Ectodermal cell (in vitro differentiated cells): Measurements from ENCODE around the gene HOXB3.

Experiments
- H3K27ac ChIP-seq: 2 replicates; pipeline ENCODE4 v1.7.0; 2013; ENCODE audit warnings: mild to moderate bottlenecking, low read depth, low read length; ENCODE audit not compliant: insufficient read depth, poor library complexity, severe bottlenecking
- H3K27me3 ChIP-seq: 2 replicates; pipeline ENCODE4 v1.7.0; 2013; ENCODE audit warnings: mild to moderate bottlenecking, low read length; ENCODE audit not compliant: insufficient read depth, control insufficient read depth, poor library complexity, severe bottlenecking
- H3K36me3 ChIP-seq: one replicate; pipeline ENCODE4 v1.7.0; 2013; ENCODE audit warnings: low read length; ENCODE audit not compliant: control insufficient read depth, insufficient read depth
- H3K4me1 ChIP-seq: one replicate; pipeline ENCODE4 v1.7.0; 2013; ENCODE audit warnings: low read length; ENCODE audit not compliant: control insufficient read depth, insufficient read depth
- H3K4me3 ChIP-seq: 2 replicates; pipeline ENCODE4 v1.7.0; 2013; ENCODE audit warnings: low read depth, low read length, control low read depth; ENCODE audit not compliant: insufficient read depth
- H3K9me3 ChIP-seq: 2 replicates; pipeline ENCODE4 v1.7.0; 2013; ENCODE audit warnings: mild to moderate bottlenecking, low read length, moderate library complexity; ENCODE audit not compliant: control insufficient read depth
- WGBS, 2 experiments: methylation state at CpG; one replicate each; pipeline ENCODE4 v1.1.7; 2013; ENCODE audit warnings: missing lambda C conversion rate in 2 of 2; 5-methylcytosine and 5-hydroxymethylcytosine counted together

Gene HOXB3

GRCh38 chr17:48546924-48547807 is 42.9 kb downstream of the HOXB3 start:
- 17 to 24% methylated on average over 9 of the region's 10 CpGs for WGBS, 2 experiments
- H3K36me3 ChIP-seq: no peaks in the 10 kb centered on the region
- H3K27ac ChIP-seq: peak overlapping the region; percentile 68
- H3K9me3 ChIP-seq: no peaks in the 10 kb centered on the region
- H3K27me3 ChIP-seq: peaks cover 100% of the 10 kb centered on the region
- H3K4me3 ChIP-seq: peak overlapping the region; percentile 27
- peaks cover 7% of the 10 kb centered on the region for H3K4me1 ChIP-seq

DNA sequence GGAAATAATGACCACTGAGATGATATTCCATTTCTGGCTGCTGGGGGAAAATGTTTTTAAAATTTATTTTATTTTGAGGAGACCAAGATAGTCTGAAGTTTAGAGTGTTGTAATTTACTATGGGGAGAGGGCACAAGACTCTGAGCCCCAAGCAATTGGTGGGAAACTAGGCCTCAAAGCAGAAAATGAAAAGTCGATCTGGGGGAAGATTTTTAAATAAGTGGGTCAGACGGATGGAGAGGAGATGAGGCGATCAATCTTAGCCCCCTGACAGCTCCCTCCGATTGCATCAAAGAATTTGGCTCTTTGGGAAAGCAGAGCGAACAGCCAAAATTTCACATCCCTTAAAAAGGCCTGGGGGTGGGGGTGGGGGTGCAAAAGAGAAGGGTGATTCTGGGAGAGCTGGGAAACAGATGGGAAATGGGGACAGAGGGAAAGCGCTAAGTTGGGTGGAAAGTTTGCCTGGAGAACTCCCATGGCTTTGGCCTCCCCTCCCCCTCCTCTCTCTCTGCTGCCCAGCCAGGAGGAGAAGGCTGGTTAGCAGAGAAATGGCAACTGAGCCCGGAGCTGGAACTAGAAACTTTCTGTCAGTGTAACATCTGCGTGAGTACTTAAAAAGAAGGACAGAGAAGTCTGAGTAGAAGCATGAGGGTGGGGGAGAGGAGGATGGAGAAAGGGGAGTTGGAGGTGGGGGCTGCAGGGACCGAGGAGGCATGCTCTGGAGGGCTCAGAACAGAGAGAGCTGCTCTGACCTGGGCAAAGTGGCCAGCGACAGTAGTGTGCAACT is 43.7 kb downstream of the HOXB3 start:
- no peaks in the 10 kb centered on the region for H3K9me3 ChIP-seq
- no peaks in the 10 kb centered on the region for H3K36me3 ChIP-seq
- peaks cover 100% of the 10 kb centered on the region for H3K27me3 ChIP-seq
- 5 to 6% methylated on average over 10 of the region's 10 CpGs for WGBS, 2 experiments
- peak overlapping the region; percentile 27 for H3K4me3 ChIP-seq
- peaks cover 7% of the 10 kb centered on the region for H3K4me1 ChIP-seq
- H3K27ac ChIP-seq: peak overlapping the region; percentile 68

DNA sequence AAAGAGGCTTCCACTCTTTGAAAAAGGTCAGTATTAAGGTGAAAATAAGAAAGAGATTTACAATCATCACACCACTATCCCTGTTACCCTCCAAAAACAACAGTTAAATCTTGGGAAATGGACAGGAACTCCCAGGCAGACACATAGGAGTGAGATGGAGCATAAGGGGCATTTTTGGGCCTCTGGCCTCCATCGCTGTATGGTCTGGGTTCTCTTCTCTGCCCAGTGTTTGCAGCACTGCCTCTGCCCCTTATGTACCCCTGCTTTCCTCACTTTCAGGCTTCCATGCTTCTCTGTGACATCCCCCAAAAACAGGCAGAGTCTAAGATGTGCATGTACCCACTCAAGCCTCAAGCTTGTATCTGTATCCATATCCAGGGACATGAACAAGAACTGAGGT is 44.5 kb downstream of the HOXB3 start:
- H3K4me3 ChIP-seq: no peak overlapping the region
- WGBS, 2 experiments: 70 to 74% methylated on average over 1 of the region's 1 CpG
- H3K4me1 ChIP-seq: peaks cover 7% of the 10 kb centered on the region

DNA sequence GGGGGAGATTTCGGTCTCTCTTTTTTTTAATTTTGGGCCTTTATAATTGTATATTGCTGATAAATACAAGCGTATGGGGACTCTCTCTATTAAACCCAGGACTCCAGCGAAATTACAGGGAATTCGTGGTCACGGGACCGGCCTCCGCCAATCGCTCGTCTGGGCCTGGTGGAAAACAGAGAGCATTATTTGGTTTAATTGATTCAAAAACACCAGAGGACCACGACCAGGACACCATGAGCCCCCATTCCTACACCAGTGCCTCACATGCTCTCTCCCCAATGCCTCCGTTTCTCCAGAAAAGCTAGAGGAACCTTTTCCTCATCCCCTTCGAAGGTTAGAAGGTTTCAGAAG is 45.0 kb downstream of the HOXB3 start, which contains the start of gene HOXB2:
Gene HOXB2 (minus strand): TSS at position 88 of the 354 bp plus-strand sequence. CDS start 198 bp downstream, outside the sequence.
- Histone ChIP-seq H3K4me3 (peak within 1 kb of the TSS; percentile 48), H3K4me1 (peaks cover 7% of the 10 kb centered on the region), H3K27ac (peak within 1 kb of the TSS; percentile 65), H3K36me3 (no peaks in the 10 kb centered on the region), H3K9me3 (no peaks in the 10 kb centered on the region), H3K27me3 (peaks cover 100% of the 10 kb centered on the region)
- WGBS, 2 experiments: 4 to 6% methylated on average over 11 to 12 of the region's 12 CpGs

More for the DNA sequence above, 44.5 kb downstream of the HOXB3 start:
- Histone ChIP-seq H3K27me3 (peaks cover 100% of the 10 kb centered on the region), H3K36me3 (no peaks in the 10 kb centered on the region), H3K27ac (peak overlapping the region; percentile 30), H3K9me3 (no peaks in the 10 kb centered on the region)

GRCh38 chr17:48544349-48545021 is 45.6 kb downstream of the HOXB3 start:
- peak overlapping the region; percentile 48 for H3K4me3 ChIP-seq
- H3K27me3 ChIP-seq: peaks cover 100% of the 10 kb centered on the region
- H3K27ac ChIP-seq: peak overlapping the region; percentile 65
- H3K4me1 ChIP-seq: peaks cover 7% of the 10 kb centered on the region
- H3K9me3 ChIP-seq: no peaks in the 10 kb centered on the region
- WGBS, 2 experiments: 0 to 1% methylated on average over 33 to 38 of the region's 38 CpGs
- H3K36me3 ChIP-seq: no peaks in the 10 kb centered on the region

DNA sequence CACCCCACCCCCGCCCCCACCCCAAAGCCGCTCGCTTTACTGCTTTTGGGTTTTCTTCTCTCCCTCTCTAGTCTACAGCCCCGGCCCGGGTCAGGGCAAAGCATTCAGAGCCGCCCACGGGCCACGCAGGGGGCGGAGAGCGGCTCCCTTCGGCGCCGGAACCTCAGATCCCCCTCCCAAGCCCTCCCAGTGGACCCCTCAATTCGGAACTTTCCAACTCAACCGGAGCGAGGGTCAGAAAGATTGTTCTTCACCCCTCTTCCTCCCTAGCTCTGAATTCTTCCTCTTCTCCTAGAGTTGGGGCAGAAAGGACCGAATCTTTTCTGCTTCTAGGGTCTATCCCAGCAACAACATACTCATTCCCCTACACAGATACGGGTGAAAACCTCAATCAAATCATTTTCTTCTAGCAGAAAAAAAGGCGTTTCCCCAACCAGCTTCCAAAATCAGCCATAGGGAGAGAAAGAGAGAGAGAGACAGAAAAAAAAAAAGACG is 46.1 kb downstream of the HOXB3 start:
- H3K4me1 ChIP-seq: peaks cover 7% of the 10 kb centered on the region
- peaks cover 100% of the 10 kb centered on the region for H3K27me3 ChIP-seq
- H3K4me3 ChIP-seq: peak overlapping the region; percentile 48
- WGBS, 2 experiments: 1% methylated on average over 19 to 20 of the region's 20 CpGs
- no peaks in the 10 kb centered on the region for H3K36me3 ChIP-seq
- peak overlapping the region; percentile 19 for H3K27ac ChIP-seq
- H3K9me3 ChIP-seq: no peaks in the 10 kb centered on the region

DNA sequence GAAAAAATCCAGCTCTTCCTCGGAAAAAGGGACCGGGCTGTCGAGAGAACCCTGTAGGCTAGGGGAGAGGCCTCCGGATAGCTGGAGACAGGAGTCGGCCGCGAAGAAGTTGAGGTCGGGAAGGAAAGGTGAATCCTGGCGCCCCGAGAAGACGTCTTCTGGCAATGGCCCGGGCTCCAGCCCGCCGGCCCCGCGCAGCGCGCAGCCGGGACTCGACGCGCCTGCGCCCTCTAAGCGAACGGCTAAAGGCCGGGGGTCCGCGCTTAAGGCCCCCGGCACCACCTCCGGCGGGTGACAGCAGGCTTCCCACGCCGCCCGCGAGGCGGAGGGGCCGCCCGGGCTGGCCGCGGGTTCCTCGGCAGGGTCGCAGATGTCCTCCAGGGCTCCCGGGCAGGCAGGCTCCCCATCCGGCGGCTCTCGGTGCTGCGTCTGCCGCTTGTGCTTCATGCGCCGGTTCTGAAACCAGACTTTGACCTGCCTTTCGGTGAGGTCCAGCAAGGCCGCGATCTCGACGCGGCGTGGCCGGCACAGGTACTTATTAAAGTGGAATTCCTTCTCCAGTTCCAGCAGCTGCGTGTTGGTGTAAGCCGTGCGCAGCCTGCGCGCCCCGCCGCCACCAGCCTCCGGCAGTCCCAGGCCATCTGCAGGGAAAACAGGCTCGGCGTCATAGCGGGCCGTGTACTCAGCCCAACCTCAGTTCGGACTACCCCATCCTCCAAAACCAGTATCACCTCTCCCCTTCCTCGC is 46.8 kb downstream of the HOXB3 start:
- WGBS, 2 experiments: 1% methylated on average over 72 of the region's 72 CpGs
- H3K9me3 ChIP-seq: no peaks in the 10 kb centered on the region
- no peaks in the 10 kb centered on the region for H3K36me3 ChIP-seq
- peak overlapping the region; percentile 48 for H3K4me3 ChIP-seq
- no peak overlapping the region for H3K27ac ChIP-seq
- peaks cover 7% of the 10 kb centered on the region for H3K4me1 ChIP-seq
- H3K27me3 ChIP-seq: peaks cover 100% of the 10 kb centered on the region

GRCh38 chr17:48542698-48543106 is 47.3 kb downstream of the HOXB3 start:
- Histone ChIP-seq H3K27me3 (peaks cover 98% of the 10 kb centered on the region), H3K27ac (no peak overlapping the region), H3K4me3 (peak overlapping the region; percentile 48), H3K4me1 (peaks cover 7% of the 10 kb centered on the region), H3K36me3 (no peaks in the 10 kb centered on the region), H3K9me3 (no peaks in the 10 kb centered on the region)
- WGBS, 2 experiments: 8% methylated on average over 12 of the region's 12 CpGs

DNA sequence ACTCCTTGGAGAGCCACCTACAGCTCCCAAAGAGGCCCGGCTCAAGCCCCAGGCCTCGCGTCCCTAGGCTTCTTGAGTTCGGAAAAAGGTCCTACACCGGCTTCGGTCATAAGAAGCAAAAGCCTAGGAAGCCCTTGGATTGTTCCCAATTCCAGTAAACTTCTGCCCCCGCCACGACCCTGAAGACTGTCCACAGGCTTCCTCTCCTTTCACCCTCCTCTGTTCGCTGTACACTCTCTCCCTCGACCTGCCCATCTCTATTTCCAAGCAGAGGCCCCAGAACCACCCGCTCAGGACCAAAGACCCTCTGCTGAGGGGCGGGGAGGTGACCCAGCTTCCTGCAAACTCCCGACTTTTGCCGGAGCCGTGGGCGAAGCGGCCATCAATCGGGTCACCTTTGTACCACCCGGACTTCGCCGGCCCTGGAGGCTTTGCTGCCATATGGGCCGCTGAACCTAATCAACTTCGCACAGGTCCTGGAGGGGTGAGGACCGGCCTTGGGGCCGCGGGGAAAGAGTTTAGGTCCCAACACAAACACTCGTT is 47.9 kb downstream of the HOXB3 start:
- Histone ChIP-seq H3K27ac (no peak overlapping the region), H3K27me3 (peaks cover 97% of the 10 kb centered on the region), H3K36me3 (no peaks in the 10 kb centered on the region), H3K4me1 (peaks cover 7% of the 10 kb centered on the region), H3K4me3 (peak overlapping the region; percentile 48), H3K9me3 (no peaks in the 10 kb centered on the region)
- whole genome bisulfite sequencing, 2 experiments: 51 to 57% methylated on average over 25 to 26 of the region's 27 CpGs
